HepG2 (cell line): ENCODE data around the gene PGS1. TPM values are rescaled to one million over a fixed set of nuclear protein-coding genes. Genes with fewer than 3 reads are reported as not detected.

Source experiments
- ATAC-seq: fragments of 200-7000 bp; cut with Tn5 transposase; 3 replicates; pipeline ENCODE4 v1.9.1; 2020; ENCODE audit warnings: mild to moderate bottlenecking, moderate library complexity
- BruUV-seq: library from RNA; stranded (reverse); fragments of 400-500 nt; replicated peaks from 2 replicates; lab custom pipeline; 2021; lab: Mats Ljungman, UMichigan
- CTCF ChIA-PET: fragments of 300-600 bp; formaldehyde crosslinking; extraction: SDS; loops from one replicate; lab custom pipeline; 2021; ENCODE audit warnings: low total read pairs, inconsistent platforms, low intra/inter-chr PET ratio; lab: Yijun Ruan, JAX
- POLR2A ChIA-PET: fragments of 350-600 bp; sonication (Branson Sonifier 250); formaldehyde crosslinking; loops from one replicate; lab custom pipeline; 2020; ENCODE audit warnings: antibody characterized with exemption, inconsistent platforms; lab: Yijun Ruan, JAX
- DNase-seq: peaks from one replicate; pipeline ENCODE4 v3.0.0-alpha.2; 2015; ENCODE audit warnings: low spot score
- FAIRE-seq: peaks from 3 replicates; lab custom pipeline; 2011; peaks lifted over from hg19 to GRCh38; lab: Jason Lieb, UNC
- H2AFZ ChIP-seq: one replicate; pipeline ENCODE4 v1.6.1; 2011; ENCODE audit warnings: low read length, inconsistent platforms
- H3K27ac ChIP-seq: fragments of 300-600 bp; 3 replicates; pipeline ENCODE4 v1.8.0; 2011; ENCODE audit warnings: mixed run types, mild to moderate bottlenecking, mixed read lengths, low read length, inconsistent platforms; ENCODE audit not compliant: insufficient read depth; ENCODE audit errors: extremely low read length
- H3K27me3 ChIP-seq, 2 experiments: fragments of 200-600 bp in 1 of 2; 2 replicates in 1 of 2; 3 replicates in 1 of 2; pipeline versions ENCODE4 v1.6.0 to v1.8.0; 2011; ENCODE audit warnings: low read length in 2 of 2, mild to moderate bottlenecking in 2 of 2, moderate library complexity in 2 of 2, inconsistent platforms in 1 of 2; ENCODE audit not compliant: insufficient read depth in 2 of 2, control insufficient read depth in 1 of 2
- H3K36me3 ChIP-seq, 2 experiments: fragments of 200-600 bp in 1 of 2; replicated peaks in 1 of 2; 2 replicates in 1 of 2; 3 replicates in 1 of 2; pipeline versions ENCODE4 v1.5.1 to v1.8.0; 2011; ENCODE audit warnings: low read length in 2 of 2, inconsistent platforms in 1 of 2; ENCODE audit not compliant: insufficient read depth in 2 of 2, control insufficient read depth in 1 of 2
- H3K4me1 ChIP-seq: 2 replicates; pipeline ENCODE4 v1.5.1; 2012; ENCODE audit warnings: low read length, inconsistent platforms; ENCODE audit not compliant: insufficient read depth
- H3K4me2 ChIP-seq: 2 replicates; pipeline ENCODE4 v1.6.0; 2011; ENCODE audit warnings: low read depth, low read length, inconsistent platforms
- H3K4me3 ChIP-seq, 3 experiments: fragments of 200-600 bp in 1 of 3; sonication (generic), shearing (Covaris generic) in 1 of 3; replicated peaks in 1 of 3; 2 replicates each; pipeline ENCODE4 v1.5.1; 2011 to 2016; ENCODE audit warnings: low read length in 3 of 3, inconsistent platforms in 2 of 3, low read depth in 2 of 3, mild to moderate bottlenecking in 2 of 3, control low read depth in 1 of 3, mixed read lengths in 1 of 3; ENCODE audit not compliant: insufficient read depth in 1 of 3
- H3K79me2 ChIP-seq: one replicate; pipeline ENCODE4 v1.6.1; 2011; ENCODE audit warnings: low read length, inconsistent platforms; ENCODE audit not compliant: insufficient read depth
- H3K9ac ChIP-seq: 2 replicates; pipeline ENCODE4 v1.6.0; 2011; ENCODE audit warnings: mild to moderate bottlenecking, low read depth, low read length, inconsistent platforms; ENCODE audit not compliant: insufficient read depth
- H3K9me3 ChIP-seq: 2 replicates; pipeline ENCODE4 v1.5.1; 2012; ENCODE audit warnings: mild to moderate bottlenecking, low read length
- H4K20me1 ChIP-seq: 2 replicates; pipeline ENCODE4 v1.6.0; 2011; ENCODE audit warnings: inconsistent platforms, mild to moderate bottlenecking, low read length, moderate library complexity; ENCODE audit not compliant: insufficient read depth
- AKAP8 ChIP-seq: sonication (generic); formaldehyde crosslinking; IDR thresholded peaks from 2 replicates; pipeline ENCODE4 v1.5.1; 2020; ENCODE audit warnings: mild to moderate bottlenecking, missing genetic modification reagents
- ARID2 ChIP-seq: sonication (generic); formaldehyde crosslinking; IDR thresholded peaks from 2 replicates; pipeline ENCODE4 v1.8.1; 2022; ENCODE audit warnings: mild to moderate bottlenecking, missing genetic modification reagents, borderline replicate concordance
- CHD4 ChIP-seq: fragments of 200-600 bp; sonication (generic); IDR thresholded peaks from 2 replicates; pipeline ENCODE4 v1.7.0; 2017; ENCODE audit warnings: mild to moderate bottlenecking, low read length, borderline replicate concordance
- GLI4 ChIP-seq: sonication (generic); formaldehyde crosslinking; IDR thresholded peaks from 2 replicates; pipeline ENCODE4 v1.5.1; 2020; ENCODE audit warnings: missing genetic modification reagents, mild to moderate bottlenecking, moderate library complexity, borderline replicate concordance
- KLF9 ChIP-seq: IDR thresholded peaks from 2 replicates; pipeline ENCODE4 v1.6.1; 2016; ENCODE audit warnings: low read depth
- SIN3A ChIP-seq: IDR thresholded peaks from 2 replicates; pipeline ENCODE4 v1.6.1; 2011; ENCODE audit warnings: low read depth, mild to moderate bottlenecking, control low read depth, low read length, borderline replicate concordance
- TOE1 ChIP-seq: sonication (generic); formaldehyde crosslinking; IDR thresholded peaks from 2 replicates; pipeline ENCODE4 v1.4.0; 2020; ENCODE audit warnings: mild to moderate bottlenecking, missing genetic modification reagents
- ZNF232 ChIP-seq: sonication (generic); formaldehyde crosslinking; IDR thresholded peaks from 2 replicates; pipeline ENCODE4 v1.4.0; 2020; ENCODE audit warnings: missing genetic modification reagents, borderline replicate concordance
- ZNF354B ChIP-seq: sonication (generic); formaldehyde crosslinking; IDR thresholded peaks from 2 replicates; pipeline ENCODE4 v1.8.0; 2022; ENCODE audit warnings: mild to moderate bottlenecking, missing genetic modification reagents
- ZNF432 ChIP-seq: sonication (generic); formaldehyde crosslinking; IDR thresholded peaks from 2 replicates; pipeline ENCODE4 v1.5.0; 2020; ENCODE audit warnings: missing genetic modification reagents, mild to moderate bottlenecking, borderline replicate concordance
- ZNF562 ChIP-seq: sonication (generic); formaldehyde crosslinking; IDR thresholded peaks from 2 replicates; pipeline ENCODE4 v1.8.0; 2022; ENCODE audit warnings: missing genetic modification reagents, borderline replicate concordance
- ZNF567 ChIP-seq: sonication (generic); formaldehyde crosslinking; IDR thresholded peaks from 2 replicates; pipeline ENCODE4 v1.8.1; 2023; ENCODE audit warnings: mild to moderate bottlenecking, missing genetic modification reagents, borderline replicate concordance
- WGBS: methylation state at CpG from one replicate; pipeline ENCODE4 v1.1.6; 2017; ENCODE audit warnings: low lambda C conversion rate; 5-methylcytosine and 5-hydroxymethylcytosine counted together
- in situ Hi-C: cut with HindIII; loops from 2 replicates; pipeline ENCODE4 v1.10.0; 2017; ENCODE audit warnings: low pct_unique_long_range_greater_than_20kb; ENCODE audit not compliant: extremely low pct_ligation_motif_present
- intact Hi-C: fragments of 100-400 bp; cut with micrococcal nuclease; formaldehyde crosslinking; loops from one replicate; pipeline ENCODE4 v1.10.0; 2022; ENCODE audit not compliant: unreplicated experiment
- polyA plus RNA-seq, 8 experiments: library from polyadenylated mRNA; depleted of rRNA in 3 of 8; stranded (reverse) in 7 of 8; unstranded in 1 of 8; fragments of >200 nt; fragmentation: Illumina TruSeq in 4 of 8; extraction: Trizol in 4 of 8; gene quantifications; 2 replicates each; pipeline versions ENCODE4 v1.2.1 to v1.2.3, GENCODE V29; 2011 to 2016; ENCODE audit warnings: low read depth in 4 of 8, missing spikeins in 1 of 8, mixed read lengths in 1 of 8; ENCODE audit not compliant: insufficient read depth in 1 of 8
- total RNA-seq, 5 experiments: library from RNA; depleted of rRNA; stranded (reverse); fragments of >200 nt; fragmentation: Illumina TruSeq; extraction: Trizol; gene quantifications; 2 replicates each; pipeline ENCODE4 v1.2.3, GENCODE V29; 2016; ENCODE audit warnings: low read depth in 1 of 5
- TF ChIP-seq, protein P1 (sequence below): sonication (generic); formaldehyde crosslinking; IDR thresholded peaks from 2 replicates; pipeline ENCODE4 v1.4.0; 2020; ENCODE audit warnings: mild to moderate bottlenecking, missing genetic modification reagents
- TF ChIP-seq, protein P2 (sequence below): sonication (generic); formaldehyde crosslinking; IDR thresholded peaks from 2 replicates; pipeline ENCODE4 v1.4.0; 2020; ENCODE audit warnings: missing genetic modification reagents, borderline replicate concordance

PGS1 gene
- total and polyA plus RNA-seq, 2 of the 13 experiments (the other 11 are each of a cell fraction or from before 2014, with no cell fraction given) = 25.9 to 31.5 TPM

DNA sequence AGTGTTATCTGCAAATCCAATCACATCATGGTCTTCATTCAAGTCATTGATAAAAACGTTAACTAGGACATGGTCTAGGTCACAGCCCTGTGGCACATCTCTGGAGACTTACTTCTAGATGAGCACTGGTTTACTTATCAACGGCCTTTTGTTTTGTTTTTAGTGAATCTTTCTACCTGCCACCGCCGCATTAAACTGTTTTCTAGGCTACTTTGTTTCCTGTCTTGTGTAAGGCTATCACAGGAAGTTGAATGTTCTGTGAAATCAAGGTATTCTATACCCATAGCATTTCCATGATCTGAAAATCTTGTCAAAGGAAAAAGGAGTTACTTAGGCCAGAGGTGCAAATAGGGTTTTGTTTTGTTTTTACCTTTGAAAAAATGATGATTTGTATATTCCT, 45.5 kb upstream of the PGS1 start:
- BruUV-seq = no TSS peak
- Histone ChIP-seq H3K36me3 (no peaks in the 10 kb centered on the region), H3K79me2 (no peaks in the 10 kb centered on the region), H3K4me1 (peaks cover 26% of the 10 kb centered on the region), H3K4me3 (no peak overlapping the region), H3K27ac (no peak overlapping the region), H4K20me1 (no peaks in the 10 kb centered on the region), H2AFZ (no peak overlapping the region), H3K27me3 (peaks cover 17 to 80% of the 10 kb centered on the region in 2 experiments), H3K4me2 (no peak overlapping the region), H3K9ac (no peak overlapping the region), H3K9me3 (no peaks in the 10 kb centered on the region)
- ATAC-seq = no peak
- WGBS = 20% methylated on average over 4 of the region's 4 CpGs
- FAIRE-seq = peak; percentile 18
- intact Hi-C loops = no loop called here
- TF ChIP-seq AKAP8 = no peak
- no peak for TF ChIP-seq ZNF232 (CRISPR knock-in tag)
- ChIA-PET POLR2A (no interaction called here), CTCF (no interaction called here)
- DNase-seq = no peak
- in situ Hi-C loops = no loop called here

DNA sequence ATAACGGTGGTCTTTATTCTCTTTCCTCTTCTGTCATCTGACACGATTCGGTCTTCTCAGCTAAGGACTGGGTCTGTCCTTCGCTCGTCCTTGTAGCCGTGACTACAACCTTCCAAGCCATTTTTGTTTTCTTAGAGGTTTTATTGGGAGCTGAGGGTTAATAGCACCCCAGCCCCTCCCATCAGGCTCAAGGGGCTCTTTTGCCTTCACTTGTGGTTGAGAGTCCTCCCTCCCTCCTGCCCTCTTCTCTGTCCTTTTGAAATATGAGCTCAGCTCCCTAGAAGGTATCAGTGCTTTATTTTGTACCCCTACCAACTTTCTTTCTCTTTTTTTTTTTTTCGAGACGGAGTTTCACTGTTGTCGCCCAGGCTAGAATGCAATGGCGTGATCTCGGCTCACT, 43.2 kb upstream of the PGS1 start:
- no peak for DNase-seq
- H3K9me3 ChIP-seq = no peaks in the 10 kb centered on the region
- H3K27ac ChIP-seq = no peak overlapping the region
- no peak overlapping the region for H2AFZ ChIP-seq
- intact Hi-C loops = no loop called here
- H3K9ac ChIP-seq = no peak overlapping the region
- peaks cover 26% of the 10 kb centered on the region for H3K4me1 ChIP-seq
- H3K36me3 ChIP-seq = no peaks in the 10 kb centered on the region
- WGBS = 42% methylated on average over 11 of the region's 11 CpGs
- CTCF ChIA-PET = no interaction called here
- no peaks in the 10 kb centered on the region for H3K79me2 ChIP-seq
- no peak for FAIRE-seq
- H3K27me3 ChIP-seq = peaks cover 14 to 78% of the 10 kb centered on the region in 2 experiments
- POLR2A ChIA-PET = interaction anchor here (0.5 to 1.2 kb wide), 2 partner anchors 16 to 377 kb away, joined by 3 read pairs; partner anchors contain the start of gene TNRC6C
- no peak overlapping the region for H3K4me2 ChIP-seq
- H4K20me1 ChIP-seq = no peaks in the 10 kb centered on the region
- no TSS peak for BruUV-seq
- in situ Hi-C loops = no loop called here
- no peak for ATAC-seq
- no peak overlapping the region for H3K4me3 ChIP-seq
- TF ChIP-seq TOE1 = no peak
- TF ChIP-seq ZNF232 (CRISPR knock-in tag) = no peak
- TF ChIP-seq KLF9 (CRISPR knock-in tag) = no peak
- TF ChIP-seq CHD4 = no peak
- no peak for TF ChIP-seq ZNF354B
- TF ChIP-seq ARID2 (CRISPR knock-in tag) = no peak
- no peak for TF ChIP-seq ZNF432 (CRISPR knock-in tag)
- no peak for TF ChIP-seq GLI4
- TF ChIP-seq ZNF567 (CRISPR knock-in tag) = no peak
- TF ChIP-seq ZNF562 (CRISPR knock-in tag) = no peak
- no peak for TF ChIP-seq SIN3A
- TF ChIP-seq, protein P1, sequence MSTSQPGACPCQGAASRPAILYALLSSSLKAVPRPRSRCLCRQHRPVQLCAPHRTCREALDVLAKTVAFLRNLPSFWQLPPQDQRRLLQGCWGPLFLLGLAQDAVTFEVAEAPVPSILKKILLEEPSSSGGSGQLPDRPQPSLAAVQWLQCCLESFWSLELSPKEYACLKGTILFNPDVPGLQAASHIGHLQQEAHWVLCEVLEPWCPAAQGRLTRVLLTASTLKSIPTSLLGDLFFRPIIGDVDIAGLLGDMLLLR (CRISPR knock-in tag) = no peak
- TF ChIP-seq, protein P2, sequence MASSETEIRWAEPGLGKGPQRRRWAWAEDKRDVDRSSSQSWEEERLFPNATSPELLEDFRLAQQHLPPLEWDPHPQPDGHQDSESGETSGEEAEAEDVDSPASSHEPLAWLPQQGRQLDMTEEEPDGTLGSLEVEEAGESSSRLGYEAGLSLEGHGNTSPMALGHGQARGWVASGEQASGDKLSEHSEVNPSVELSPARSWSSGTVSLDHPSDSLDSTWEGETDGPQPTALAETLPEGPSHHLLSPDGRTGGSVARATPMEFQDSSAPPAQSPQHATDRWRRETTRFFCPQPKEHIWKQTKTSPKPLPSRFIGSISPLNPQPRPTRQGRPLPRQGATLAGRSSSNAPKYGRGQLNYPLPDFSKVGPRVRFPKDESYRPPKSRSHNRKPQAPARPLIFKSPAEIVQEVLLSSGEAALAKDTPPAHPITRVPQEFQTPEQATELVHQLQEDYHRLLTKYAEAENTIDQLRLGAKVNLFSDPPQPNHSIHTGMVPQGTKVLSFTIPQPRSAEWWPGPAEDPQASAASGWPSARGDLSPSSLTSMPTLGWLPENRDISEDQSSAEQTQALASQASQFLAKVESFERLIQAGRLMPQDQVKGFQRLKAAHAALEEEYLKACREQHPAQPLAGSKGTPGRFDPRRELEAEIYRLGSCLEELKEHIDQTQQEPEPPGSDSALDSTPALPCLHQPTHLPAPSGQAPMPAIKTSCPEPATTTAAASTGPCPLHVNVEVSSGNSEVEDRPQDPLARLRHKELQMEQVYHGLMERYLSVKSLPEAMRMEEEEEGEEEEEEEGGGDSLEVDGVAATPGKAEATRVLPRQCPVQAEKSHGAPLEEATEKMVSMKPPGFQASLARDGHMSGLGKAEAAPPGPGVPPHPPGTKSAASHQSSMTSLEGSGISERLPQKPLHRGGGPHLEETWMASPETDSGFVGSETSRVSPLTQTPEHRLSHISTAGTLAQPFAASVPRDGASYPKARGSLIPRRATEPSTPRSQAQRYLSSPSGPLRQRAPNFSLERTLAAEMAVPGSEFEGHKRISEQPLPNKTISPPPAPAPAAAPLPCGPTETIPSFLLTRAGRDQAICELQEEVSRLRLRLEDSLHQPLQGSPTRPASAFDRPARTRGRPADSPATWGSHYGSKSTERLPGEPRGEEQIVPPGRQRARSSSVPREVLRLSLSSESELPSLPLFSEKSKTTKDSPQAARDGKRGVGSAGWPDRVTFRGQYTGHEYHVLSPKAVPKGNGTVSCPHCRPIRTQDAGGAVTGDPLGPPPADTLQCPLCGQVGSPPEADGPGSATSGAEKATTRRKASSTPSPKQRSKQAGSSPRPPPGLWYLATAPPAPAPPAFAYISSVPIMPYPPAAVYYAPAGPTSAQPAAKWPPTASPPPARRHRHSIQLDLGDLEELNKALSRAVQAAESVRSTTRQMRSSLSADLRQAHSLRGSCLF (CRISPR knock-in tag) = no peak
